ENCODE results near the gene ITM2B.

ITM2B gene

GRCh38 chr13:48264058-48264457 is 31.1 kb downstream of the ITM2B start:
- no peak for DNase-seq

- DNase-seq = no peak
These were observed 32.3 kb downstream of the ITM2B start for GRCh38 chr13:48265217-48265815.

- DNase-seq = no peak
These were observed 33.1 kb downstream of the ITM2B start for GRCh38 chr13:48266150-48266549.

GRCh38 chr13:48266701-48267639 is 34.0 kb downstream of the ITM2B start:
- DNase-seq = no peak

GRCh38 chr13:48268019-48268418 is 35.0 kb downstream of the ITM2B start:
- no peak for DNase-seq

GRCh38 chr13:48273346-48273745 is 40.3 kb downstream of the ITM2B start:
- DNase-seq = no peak

GRCh38 chr13:48275507-48275906 is 42.5 kb downstream of the ITM2B start:
- DNase-seq = no peak

- DNase-seq = no peak
These were observed 45.8 kb downstream of the ITM2B start for GRCh38 chr13:48278806-48279205.

- DNase-seq = no peak
These were observed 48.5 kb downstream of the ITM2B start for GRCh38 chr13:48281556-48281955.

GRCh38 chr13:48291730-48292129 is 58.7 kb downstream of the ITM2B start:
- DNase-seq = no peak

GRCh38 chr13:48292650-48293049 is 59.6 kb downstream of the ITM2B start:
- DNase-seq = no peak

GRCh38 chr13:48294653-48295052 is 61.6 kb downstream of the ITM2B start:
- DNase-seq = no peak

GRCh38 chr13:48295271-48295670 is 62.3 kb downstream of the ITM2B start:
- no peak for DNase-seq

- no peak for DNase-seq
These were observed 63.5 kb downstream of the ITM2B start for GRCh38 chr13:48296528-48296927.

GRCh38 chr13:48297131-48297786 is 64.3 kb downstream of the ITM2B start:
- DNase-seq = no peak

- DNase-seq = no peak
These were observed 66.6 kb downstream of the ITM2B start for GRCh38 chr13:48299591-48299990.

GRCh38 chr13:48302871-48303358 is 69.9 kb downstream of the ITM2B start:
- peak; percentile 58 for DNase-seq

- DNase-seq = peak; percentile 85
These were observed 70.5 kb downstream of the ITM2B start, which contains the start of gene RB1 for GRCh38 chr13:48303359-48304142. Gene RB1, plus strand, starts transcription at chr13:48303751. Its CDS starts 162 bp downstream, at chr13:48303913.

GRCh38 chr13:48304143-48304876 is 71.3 kb downstream of the ITM2B start:
- peak; percentile 41 for DNase-seq

- no peak for DNase-seq
These were observed 78.2 kb downstream of the ITM2B start for GRCh38 chr13:48311223-48311622.

- DNase-seq = no peak
These were observed 83.1 kb downstream of the ITM2B start for GRCh38 chr13:48315969-48316650.
